Smooth muscle cell (in vitro differentiated cells): ENCODE data around the gene NPTX1. TPM values are rescaled to one million over a fixed set of nuclear protein-coding genes. Genes with fewer than 3 reads are reported as not detected.

Experiments used
- DNase-seq: peaks from one replicate; lab custom pipeline; 2025; ENCODE audit not compliant: unreplicated experiment; lab: John Stamatoyannopoulos, UW
- H2AFZ ChIP-seq: fragments of 200-600 bp; sonication (generic); 2 replicates; pipeline ENCODE4 v1.6.0; 2016; ENCODE audit warnings: antibody characterized with exemption, low read depth, mild to moderate bottlenecking
- H3F3A ChIP-seq: fragments of 200-600 bp; sonication (generic); 2 replicates; pipeline ENCODE4 v1.6.0; 2017; ENCODE audit warnings: antibody characterized with exemption, low read depth
- H3K27ac ChIP-seq: fragments of 200-600 bp; sonication (generic); 2 replicates; pipeline ENCODE4 v1.5.1; 2016; ENCODE audit warnings: low read depth, mild to moderate bottlenecking
- H3K27me3 ChIP-seq: fragments of 200-600 bp; sonication (generic); 2 replicates; pipeline ENCODE4 v1.6.1; 2016; ENCODE audit warnings: low read depth, mild to moderate bottlenecking
- H3K36me3 ChIP-seq: fragments of 200-600 bp; sonication (generic); 2 replicates; pipeline ENCODE4 v1.5.1; 2016; ENCODE audit warnings: low read depth
- H3K4me1 ChIP-seq: fragments of 200-600 bp; sonication (generic); 2 replicates; pipeline ENCODE4 v1.5.1; 2016; ENCODE audit warnings: low read depth
- H3K4me2 ChIP-seq: fragments of 200-600 bp; sonication (generic); 2 replicates; pipeline ENCODE4 v1.6.0; 2016; ENCODE audit warnings: mild to moderate bottlenecking
- H3K4me3 ChIP-seq: fragments of 200-600 bp; sonication (generic); 2 replicates; pipeline ENCODE4 v1.5.1; 2016; ENCODE audit warnings: mild to moderate bottlenecking
- H3K79me2 ChIP-seq: fragments of 200-600 bp; sonication (generic); 2 replicates; pipeline ENCODE4 v1.6.0; 2016; ENCODE audit warnings: low read depth, mild to moderate bottlenecking
- H3K9ac ChIP-seq: fragments of 200-600 bp; sonication (generic); 2 replicates; pipeline ENCODE4 v1.6.0; 2016; ENCODE audit warnings: low read depth
- H3K9me3 ChIP-seq: fragments of 200-600 bp; sonication (generic); replicated peaks from 2 replicates; pipeline ENCODE4 v1.5.1; 2016; ENCODE audit warnings: low read depth
- H4K20me1 ChIP-seq: fragments of 200-600 bp; sonication (generic); 2 replicates; pipeline ENCODE4 v1.6.0; 2016; ENCODE audit warnings: low read depth
- WGBS: methylation state at CpG from one replicate; pipeline ENCODE4 v1.1.7; 2016; ENCODE audit warnings: low lambda C conversion rate; 5-methylcytosine and 5-hydroxymethylcytosine counted together
- polyA plus RNA-seq: library from polyadenylated mRNA; unstranded; fragments of >200 nt; fragmentation: Nextera tagmentation; extraction: Ambion mirVana; gene quantifications from 2 replicates; pipeline ENCODE4 v1.2.1, GENCODE V29; 2016
- total RNA-seq: library from RNA; depleted of rRNA; stranded (reverse); fragments of >200 nt; gene quantifications from 2 replicates; pipeline ENCODE4 v1.2.3, GENCODE V29; 2014
- TF ChIP-seq, protein P1 (sequence below): fragments of 200-600 bp; sonication (generic); IDR thresholded peaks from 2 replicates; pipeline ENCODE4 v1.5.1; 2017; ENCODE audit warnings: borderline replicate concordance, mild to moderate bottlenecking, antibody characterized with exemption; ENCODE audit not compliant: insufficient read depth, poor library complexity, severe bottlenecking

The NPTX1 gene
- total and polyA plus RNA-seq, 2 experiments from 2014 or later = 1.8 to 5.9 TPM

DNA sequence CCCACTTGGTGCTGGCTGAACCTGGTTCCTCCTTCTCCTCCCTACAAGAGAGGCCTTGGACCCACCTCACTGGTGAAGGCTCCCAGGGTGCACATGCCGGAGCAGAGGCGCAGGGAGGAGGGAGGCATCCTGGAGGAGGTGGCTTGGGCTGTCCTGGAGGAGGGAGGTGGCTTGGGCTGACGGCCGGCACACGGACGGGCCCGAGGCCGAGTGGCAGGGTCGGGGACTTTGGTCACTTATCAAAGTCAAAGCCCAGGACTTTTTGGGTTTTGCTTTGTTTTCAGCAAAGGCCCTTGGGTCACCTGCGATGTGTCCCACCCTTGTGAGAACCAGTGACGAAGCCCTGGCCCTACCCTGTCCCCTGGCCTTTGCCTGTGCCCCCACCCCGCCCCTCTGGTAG is 32.9 kb downstream of the NPTX1 start:
- peaks cover 58% of the 10 kb centered on the region for H4K20me1 ChIP-seq
- H3K79me2 ChIP-seq = no peaks in the 10 kb centered on the region
- DNase-seq = no peak
- no peak overlapping the region for H3K9ac ChIP-seq
- no peak overlapping the region for H2AFZ ChIP-seq
- TF ChIP-seq, protein P1, sequence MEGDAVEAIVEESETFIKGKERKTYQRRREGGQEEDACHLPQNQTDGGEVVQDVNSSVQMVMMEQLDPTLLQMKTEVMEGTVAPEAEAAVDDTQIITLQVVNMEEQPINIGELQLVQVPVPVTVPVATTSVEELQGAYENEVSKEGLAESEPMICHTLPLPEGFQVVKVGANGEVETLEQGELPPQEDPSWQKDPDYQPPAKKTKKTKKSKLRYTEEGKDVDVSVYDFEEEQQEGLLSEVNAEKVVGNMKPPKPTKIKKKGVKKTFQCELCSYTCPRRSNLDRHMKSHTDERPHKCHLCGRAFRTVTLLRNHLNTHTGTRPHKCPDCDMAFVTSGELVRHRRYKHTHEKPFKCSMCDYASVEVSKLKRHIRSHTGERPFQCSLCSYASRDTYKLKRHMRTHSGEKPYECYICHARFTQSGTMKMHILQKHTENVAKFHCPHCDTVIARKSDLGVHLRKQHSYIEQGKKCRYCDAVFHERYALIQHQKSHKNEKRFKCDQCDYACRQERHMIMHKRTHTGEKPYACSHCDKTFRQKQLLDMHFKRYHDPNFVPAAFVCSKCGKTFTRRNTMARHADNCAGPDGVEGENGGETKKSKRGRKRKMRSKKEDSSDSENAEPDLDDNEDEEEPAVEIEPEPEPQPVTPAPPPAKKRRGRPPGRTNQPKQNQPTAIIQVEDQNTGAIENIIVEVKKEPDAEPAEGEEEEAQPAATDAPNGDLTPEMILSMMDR = no peak
- WGBS = 62% methylated on average over 9 of the region's 12 CpGs
- H3K36me3 ChIP-seq = no peaks in the 10 kb centered on the region
- no peaks in the 10 kb centered on the region for H3K9me3 ChIP-seq
- H3K27me3 ChIP-seq = peaks cover 11% of the 10 kb centered on the region
- H3K4me3 ChIP-seq = no peak overlapping the region
- no peak overlapping the region for H3K4me2 ChIP-seq
- H3K4me1 ChIP-seq = no peaks in the 10 kb centered on the region
- H3F3A ChIP-seq = no peaks in the 10 kb centered on the region
- no peak overlapping the region for H3K27ac ChIP-seq

DNA sequence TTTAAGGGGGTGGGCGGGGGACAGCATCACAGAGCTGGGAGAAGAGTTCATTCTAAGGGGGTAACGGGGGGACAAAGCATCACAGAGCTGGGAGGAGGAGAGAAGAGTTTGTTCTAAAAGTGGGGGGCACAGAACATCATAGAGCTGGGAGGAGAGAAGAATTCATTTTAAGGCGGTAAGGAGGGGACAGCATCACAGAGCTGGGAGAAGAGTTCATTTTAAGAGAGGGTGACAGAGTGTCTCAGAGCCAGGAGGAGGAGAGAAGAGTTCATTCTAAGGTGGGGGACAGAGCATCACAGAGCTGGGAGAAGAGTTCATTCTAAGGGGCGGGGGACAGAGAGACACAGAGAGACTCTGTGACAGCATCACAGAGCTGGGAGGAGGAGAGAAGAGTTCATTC is 33.6 kb downstream of the NPTX1 start:
- Histone ChIP-seq H3K36me3 (no peaks in the 10 kb centered on the region), H3K27ac (no peak overlapping the region), H3K4me2 (no peak overlapping the region), H3K79me2 (no peaks in the 10 kb centered on the region), H3K27me3 (peaks cover 11% of the 10 kb centered on the region), H3K9me3 (no peaks in the 10 kb centered on the region), H2AFZ (no peak overlapping the region), H3K9ac (no peak overlapping the region), H3K4me1 (no peaks in the 10 kb centered on the region), H4K20me1 (peaks cover 66% of the 10 kb centered on the region), H3K4me3 (no peak overlapping the region), H3F3A (no peaks in the 10 kb centered on the region)
- no peak for DNase-seq
- TF ChIP-seq, protein P1 = no peak
- WGBS = 45% methylated on average over 4 of the region's 4 CpGs

DNA sequence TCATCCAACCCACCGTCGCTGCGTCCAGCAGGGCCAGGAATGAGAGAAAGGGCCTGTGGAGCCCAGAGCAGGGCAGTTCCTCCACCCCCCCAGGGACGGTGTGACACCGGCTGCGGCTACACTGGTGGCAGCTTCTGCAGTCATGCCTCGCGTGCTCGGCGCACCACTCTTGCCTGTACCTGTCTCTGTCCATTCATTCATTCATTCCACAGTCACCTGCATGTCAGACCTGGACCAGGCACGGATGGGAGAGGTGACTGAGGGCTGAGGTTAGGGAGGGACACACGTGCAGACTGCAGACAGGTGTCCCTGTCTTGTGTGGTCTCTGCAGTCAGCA is 34.1 kb downstream of the NPTX1 start:
- Histone ChIP-seq H3K9me3 (no peaks in the 10 kb centered on the region), H3K27ac (no peak overlapping the region), H2AFZ (no peak overlapping the region), H3K27me3 (peaks cover 11% of the 10 kb centered on the region), H3K4me2 (no peak overlapping the region), H3K36me3 (no peaks in the 10 kb centered on the region), H3K4me3 (no peak overlapping the region), H3F3A (no peaks in the 10 kb centered on the region), H3K9ac (no peak overlapping the region), H4K20me1 (peaks cover 70% of the 10 kb centered on the region), H3K79me2 (no peaks in the 10 kb centered on the region), H3K4me1 (no peaks in the 10 kb centered on the region)
- TF ChIP-seq, protein P1 = no peak
- no peak for DNase-seq
- WGBS = 85% methylated on average over 12 of the region's 12 CpGs

DNA sequence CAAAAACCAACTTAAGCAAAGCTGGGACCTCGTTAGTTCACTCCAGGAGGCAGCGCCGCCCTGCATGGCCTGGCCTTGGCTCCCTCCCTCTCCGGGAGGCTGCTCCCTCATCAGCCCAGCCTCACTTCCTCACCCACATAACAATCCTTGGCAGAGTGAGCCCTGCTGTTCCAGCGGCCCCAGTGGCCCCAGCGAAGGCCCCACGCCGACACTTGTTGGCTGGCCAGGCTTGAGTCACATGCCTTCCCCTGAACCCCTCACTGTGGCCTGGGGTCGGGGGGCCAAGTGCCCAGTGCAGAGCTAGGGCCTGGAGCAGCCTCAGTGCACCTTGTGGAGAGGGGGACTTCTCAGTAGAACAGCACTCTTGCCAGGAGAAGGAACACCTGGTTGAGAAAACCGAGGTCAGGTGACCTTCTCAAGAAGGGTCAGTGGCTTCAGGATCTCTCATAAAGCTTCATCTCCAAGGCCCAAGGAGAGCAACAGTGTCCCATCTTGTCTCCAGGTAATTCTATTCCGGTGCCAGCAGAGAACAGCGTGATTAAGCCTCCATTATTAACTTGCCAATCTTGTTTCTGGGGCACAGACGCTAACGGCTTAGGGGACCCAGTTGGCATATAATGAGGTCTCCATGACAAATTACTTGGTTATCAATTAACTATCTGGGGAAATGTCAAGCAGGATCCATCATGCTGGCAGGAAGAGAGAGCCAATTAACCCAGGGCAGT is 34.6 kb downstream of the NPTX1 start:
- no peaks in the 10 kb centered on the region for H3K36me3 ChIP-seq
- no peak for DNase-seq
- no peaks in the 10 kb centered on the region for H3K4me1 ChIP-seq
- no peak overlapping the region for H3K9ac ChIP-seq
- peaks cover 76% of the 10 kb centered on the region for H4K20me1 ChIP-seq
- TF ChIP-seq, protein P1 = no peak
- H3F3A ChIP-seq = no peaks in the 10 kb centered on the region
- no peak overlapping the region for H3K4me3 ChIP-seq
- H3K79me2 ChIP-seq = no peaks in the 10 kb centered on the region
- H3K9me3 ChIP-seq = no peaks in the 10 kb centered on the region
- 88% methylated on average over 14 of the region's 14 CpGs for WGBS
- no peak overlapping the region for H2AFZ ChIP-seq
- H3K27me3 ChIP-seq = peaks cover 11% of the 10 kb centered on the region
- H3K27ac ChIP-seq = no peak overlapping the region
- no peak overlapping the region for H3K4me2 ChIP-seq
